Daoy (cell line): ENCODE measurements around the gene GABRR2. TPM values are rescaled to one million over a fixed set of nuclear protein-coding genes. Genes with fewer than 3 reads are reported as not detected.
"Not testable (repeated sequence)": the region's sequence is repeated elsewhere in the genome, so short reads cannot be mapped to it uniquely, and the experiment has no call there.

ENCODE experiments used
- DNase-seq: peaks from one replicate; pipeline ENCODE4 v3.0.0-alpha.2; 2015; ENCODE audit warnings: low read depth
- total RNA-seq: library from RNA; depleted of rRNA; stranded (reverse); fragments of >200 nt; shearing (Covaris generic); gene quantifications from 2 replicates; pipeline ENCODE4 v1.2.3, GENCODE V29; 2014

Gene GABRR2
- total RNA-seq, 1 experiment from 2014 or later = not detected

GRCh38 chr6:89324304-89324703, 9.2 kb upstream of the GABRR2 start:
- no peak for DNase-seq

DNA sequence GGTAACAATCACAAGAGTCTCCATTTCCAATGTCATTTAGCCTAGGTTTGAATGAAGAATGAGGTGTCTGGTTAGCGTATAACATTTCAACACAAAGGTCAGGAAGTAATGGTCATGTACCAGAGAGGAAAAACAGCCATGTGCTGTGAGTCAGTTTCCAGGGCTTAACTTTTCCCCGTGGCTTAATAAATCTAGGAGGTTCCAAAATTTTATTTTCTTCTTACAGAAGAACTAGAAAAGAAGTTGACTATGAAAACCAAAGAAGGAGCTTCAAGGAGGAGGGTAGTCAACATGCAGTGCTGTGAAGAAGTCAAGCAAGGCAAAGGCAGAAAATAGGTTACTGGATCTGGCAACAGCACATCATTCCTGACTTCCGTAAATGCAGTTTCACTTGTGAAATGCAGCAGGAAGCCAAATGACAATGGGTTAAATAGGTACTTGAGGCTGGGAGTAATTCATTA, 8.4 kb upstream of the GABRR2 start:
- DNase-seq = no peak

- no peak for DNase-seq
These were observed 6.3 kb upstream of the GABRR2 start for GRCh38 chr6:89321131-89321970.

DNA sequence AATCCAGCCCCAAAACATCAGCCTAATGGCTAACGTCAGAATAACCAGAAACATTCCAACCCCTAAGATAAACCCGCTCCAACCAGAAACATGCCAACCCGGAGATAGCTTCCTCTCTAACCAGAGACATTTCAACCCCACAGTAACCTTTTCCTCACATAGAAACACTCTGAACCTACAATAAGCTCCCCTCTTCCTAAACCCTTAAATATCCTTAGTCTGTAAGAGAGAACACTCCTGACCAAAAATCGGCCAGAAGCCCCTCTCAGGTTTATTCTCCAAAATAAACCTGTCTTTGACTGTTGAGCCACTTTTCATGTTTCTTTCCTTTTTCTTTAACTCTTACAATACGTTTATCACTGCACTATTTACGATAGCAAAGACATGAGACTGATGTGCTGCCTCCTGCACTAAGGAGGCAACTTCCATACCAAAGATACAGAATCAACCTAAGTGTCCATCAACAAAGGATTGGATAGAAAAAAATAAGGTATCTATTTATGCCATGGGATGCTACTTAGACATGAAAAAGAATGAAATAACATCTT, 5.0 kb upstream of the GABRR2 start:
- no peak for DNase-seq

- DNase-seq = no peak
These were observed 2.0 kb upstream of the GABRR2 start for GRCh38 chr6:89317067-89317466.

- no peak for DNase-seq
These were observed 407 bp downstream of the GABRR2 start for GRCh38 chr6:89314692-89315091.

- peak; percentile 71 for DNase-seq
These were observed 2.1 kb downstream of the GABRR2 start for GRCh38 chr6:89313006-89313405.

DNA sequence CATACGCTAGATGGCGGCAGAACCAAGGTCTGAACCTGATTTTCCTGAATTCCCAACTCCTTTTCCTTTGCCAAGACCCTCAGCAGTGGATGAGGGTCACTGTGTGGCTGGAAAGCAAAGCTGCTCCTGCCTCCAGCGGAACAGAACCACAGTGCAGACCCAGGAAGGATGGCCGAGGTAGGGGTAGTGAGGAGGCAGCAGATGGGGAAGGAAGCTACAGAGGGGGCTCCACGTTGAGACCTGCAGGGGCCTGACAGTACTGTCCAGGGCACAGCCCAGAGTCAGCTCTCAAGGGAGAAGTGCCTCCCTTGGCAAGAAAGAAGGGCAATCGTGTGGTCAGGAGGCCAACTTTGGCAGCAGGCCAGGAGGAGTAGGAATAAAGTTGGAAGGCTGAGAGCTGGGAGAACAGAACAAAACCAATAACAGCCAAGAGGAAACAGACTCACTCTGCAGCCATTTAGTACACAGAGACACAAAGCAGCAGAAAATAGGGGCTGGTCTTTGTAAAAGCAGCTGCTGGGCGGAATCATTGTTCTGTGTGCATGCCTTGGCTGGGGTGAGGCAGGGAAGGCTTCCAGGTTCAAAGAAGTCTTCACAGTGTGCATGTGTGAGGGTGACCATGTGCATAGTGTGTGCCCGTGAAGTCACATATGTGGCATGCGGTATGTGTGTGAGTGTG, 3.1 kb downstream of the GABRR2 start:
- peak; percentile 59 for DNase-seq

DNA sequence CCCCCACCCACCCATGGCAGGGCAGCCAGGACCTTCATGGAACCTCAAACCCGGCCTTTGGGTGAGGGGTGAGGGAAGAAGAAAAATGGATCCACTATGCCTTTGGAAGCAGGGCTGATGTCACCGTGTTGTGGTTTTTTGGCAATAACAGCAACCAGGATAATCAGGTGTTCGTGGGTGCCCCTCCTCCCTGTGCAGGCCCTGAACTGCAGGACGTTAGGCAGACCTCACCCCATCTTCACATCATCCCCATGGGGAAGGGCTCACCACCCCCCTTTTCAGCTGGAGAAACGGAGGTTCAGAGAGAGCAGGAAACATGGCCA, 3.6 kb downstream of the GABRR2 start:
- no peak for DNase-seq

- peak; percentile 63 for DNase-seq
These were observed 4.2 kb downstream of the GABRR2 start for GRCh38 chr6:89310929-89311328.

DNA sequence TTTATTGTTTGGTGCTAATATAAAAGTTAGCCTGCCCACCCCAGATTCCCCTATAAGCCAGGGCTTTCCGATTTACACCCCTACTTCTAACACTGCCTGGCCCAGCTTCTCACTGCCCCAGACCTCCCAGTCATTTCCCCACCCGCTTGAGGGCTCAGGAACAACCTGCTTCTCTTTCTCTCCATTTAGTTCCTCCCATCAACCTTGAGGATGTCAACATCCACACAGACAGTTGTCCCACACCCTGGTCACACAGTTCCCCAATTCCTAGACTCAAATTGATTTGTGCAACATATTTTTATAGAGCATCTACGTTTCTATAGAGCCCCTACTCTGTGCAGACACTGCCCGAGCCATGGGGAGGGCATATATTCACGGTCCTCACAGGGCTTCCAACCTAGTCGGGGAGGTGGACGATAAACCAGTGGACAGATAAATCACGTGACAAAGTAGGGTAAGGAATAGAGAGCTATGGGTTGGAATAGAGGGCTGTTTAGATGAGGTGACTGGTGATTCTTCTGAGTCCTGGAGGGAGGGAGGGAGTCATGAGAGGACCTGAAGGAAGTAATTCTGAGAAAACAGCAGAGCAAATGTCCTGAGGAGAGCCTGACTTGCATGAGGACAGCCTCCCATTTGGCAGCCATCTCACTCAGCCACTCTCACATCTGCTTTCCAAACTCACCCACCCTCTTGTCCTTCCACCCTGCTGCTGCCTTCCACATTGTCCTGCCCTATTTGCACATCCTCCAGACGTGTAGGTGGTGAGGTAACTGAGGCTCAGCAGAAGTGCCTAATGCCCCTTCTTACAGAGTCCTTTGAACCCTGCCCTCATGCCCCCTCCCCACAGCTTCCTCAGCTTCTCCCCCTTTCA, 6.3 kb downstream of the GABRR2 start:
- DNase-seq = no peak

- DNase-seq = not testable (repeated sequence)
These were observed 10.6 kb downstream of the GABRR2 start for GRCh38 chr6:89304517-89304916.

DNA sequence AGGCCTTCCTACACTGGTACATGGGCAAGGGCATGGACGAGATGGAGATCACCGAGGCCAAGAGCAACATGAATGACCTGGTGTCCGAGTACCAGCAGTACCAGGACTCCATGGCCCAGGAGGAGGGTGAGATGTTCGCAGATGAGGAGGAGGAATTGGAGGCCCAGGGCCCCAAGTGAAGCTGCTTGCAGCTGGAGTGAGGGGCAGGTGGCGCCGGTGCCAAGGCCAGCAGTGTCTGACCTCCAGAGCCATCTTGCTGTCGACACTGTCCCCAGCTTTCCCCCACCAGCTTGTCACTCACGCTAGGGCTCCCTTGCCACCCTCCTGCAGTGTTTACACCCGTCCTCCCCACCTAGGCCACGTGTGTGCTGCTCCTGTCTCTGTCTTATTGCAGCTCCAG, 12.2 kb downstream of the GABRR2 start:
- no peak for DNase-seq

DNA sequence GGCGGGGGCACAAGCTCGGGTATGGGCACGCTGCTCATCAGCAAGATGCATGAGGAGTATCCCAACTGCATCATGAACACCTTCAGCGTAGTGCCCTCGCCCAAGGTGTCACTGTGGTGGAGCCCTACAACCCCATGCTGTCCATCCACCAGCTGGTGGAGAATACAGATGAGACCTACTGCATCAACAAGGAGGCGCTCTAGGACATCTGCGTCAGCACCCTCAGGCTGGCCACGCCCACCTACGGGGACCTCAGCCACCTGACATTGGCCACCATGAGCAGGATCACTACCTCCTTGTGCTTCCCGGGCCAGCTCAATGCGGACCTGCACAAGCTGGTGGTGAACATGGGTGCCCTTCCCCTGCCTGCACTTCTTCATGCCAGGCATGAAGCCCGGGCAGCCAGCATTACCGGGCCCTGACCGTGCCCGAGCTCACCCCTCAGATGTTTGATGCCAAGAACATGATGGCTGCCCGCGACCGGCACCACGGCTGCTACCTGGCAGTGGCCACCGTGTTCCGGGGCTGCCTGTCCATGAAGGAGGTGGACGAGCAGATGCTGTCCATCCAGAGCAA, 12.8 kb downstream of the GABRR2 start:
- no peak for DNase-seq

GRCh38 chr6:89301586-89302194, 13.4 kb downstream of the GABRR2 start:
- DNase-seq = no peak

- peak; percentile 46 for DNase-seq
These were observed 15.6 kb downstream of the GABRR2 start for GRCh38 chr6:89299466-89299850.

DNA sequence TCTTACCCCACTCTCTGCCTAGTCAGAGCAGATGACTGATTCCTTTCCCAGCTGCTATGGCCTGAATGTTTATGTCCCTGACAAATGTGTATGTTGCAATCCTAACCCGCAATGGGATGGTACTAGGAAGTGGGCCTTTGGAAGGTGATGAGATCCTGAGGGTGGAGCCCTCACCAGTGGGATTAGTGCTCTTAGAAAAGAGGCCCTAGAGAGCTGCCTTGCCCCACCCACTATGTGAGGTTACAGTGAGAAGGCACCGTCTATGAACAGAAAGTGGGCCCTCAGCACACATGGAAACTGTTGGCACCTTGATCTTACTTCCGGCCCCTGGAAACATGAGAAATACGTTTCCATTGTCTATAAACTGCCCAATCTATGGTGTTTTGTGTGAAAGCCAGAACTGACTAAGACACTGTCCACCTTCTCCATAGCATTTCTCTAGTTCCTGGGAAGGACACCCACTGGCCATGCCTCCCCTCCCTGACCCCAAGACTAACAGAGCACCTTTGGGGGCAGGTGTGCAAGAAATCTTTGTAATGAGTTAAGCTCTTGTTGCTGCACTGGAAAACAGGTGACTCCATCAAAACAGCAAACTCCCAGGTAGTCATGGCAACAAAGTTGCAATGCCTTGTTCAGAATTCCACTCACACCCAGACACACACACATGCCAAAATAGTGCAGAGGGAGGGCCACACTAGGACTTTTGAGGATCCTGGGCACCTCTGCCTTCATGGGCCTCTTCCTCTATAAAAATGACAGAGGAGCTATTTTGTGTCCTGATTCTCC, 16.2 kb downstream of the GABRR2 start:
- DNase-seq = peak; percentile 65

GRCh38 chr6:89297695-89298351, 17.3 kb downstream of the GABRR2 start:
- peak; percentile 93 for DNase-seq

DNA sequence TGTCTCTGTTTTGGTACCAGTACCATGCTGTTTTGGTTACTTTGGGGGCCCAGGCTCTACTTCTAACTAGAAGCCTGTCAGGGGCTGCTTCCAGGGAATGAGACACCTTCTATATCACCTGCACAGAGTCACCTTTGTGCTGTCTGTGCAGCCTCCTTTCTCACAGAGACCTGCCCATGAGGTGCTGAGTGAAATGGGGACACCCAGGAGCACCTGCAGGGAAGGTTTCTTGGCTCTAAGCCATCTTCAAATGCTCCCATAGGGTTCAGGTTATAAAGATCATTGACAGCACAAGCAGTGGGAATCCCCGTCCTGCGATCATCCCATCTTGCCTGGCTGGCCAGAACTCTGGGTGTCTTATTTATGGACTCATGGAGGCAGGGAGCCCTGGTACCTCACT, 19.1 kb downstream of the GABRR2 start:
- DNase-seq = no peak

GRCh38 chr6:89295116-89295515, 20.0 kb downstream of the GABRR2 start:
- DNase-seq = not testable (repeated sequence)
